MM.1S (cell line): Measurements from ENCODE around the gene SMIM14.
A peak's percentile ranks its signal among the peaks of the same experiment; 100 is the strongest.
"Not testable (repeated sequence)": the region's sequence is repeated elsewhere in the genome, so short reads cannot be mapped to it uniquely, and the experiment has no call there.

Experiments
- DNase-seq: peaks from one replicate; pipeline ENCODE4 v3.0.0-alpha.2; 2015
- H2AFZ ChIP-seq: fragments of 300-600 bp; sonication (generic); 2 replicates; pipeline ENCODE4 v1.6.0; 2016; ENCODE audit warnings: antibody characterized with exemption, low read length
- H3F3A ChIP-seq: fragments of 300-600 bp; sonication (generic); 2 replicates; pipeline ENCODE4 v1.6.1; 2016; ENCODE audit warnings: mild to moderate bottlenecking, antibody characterized with exemption, low read length, moderate library complexity, mixed read lengths; ENCODE audit not compliant: insufficient read depth
- H3K27ac ChIP-seq: fragments of 300-600 bp; sonication (generic); 2 replicates; pipeline ENCODE4 v1.5.1; 2016; ENCODE audit warnings: mild to moderate bottlenecking, low read length
- H3K27me3 ChIP-seq: fragments of 300-600 bp; sonication (generic); replicated peaks from 2 replicates; pipeline ENCODE4 v1.6.0; 2016; ENCODE audit warnings: low read length; ENCODE audit not compliant: insufficient read depth
- H3K36me3 ChIP-seq: fragments of 300-600 bp; sonication (generic); replicated peaks from 2 replicates; pipeline ENCODE4 v1.6.1; 2016; ENCODE audit warnings: mild to moderate bottlenecking, low read length, mixed read lengths; ENCODE audit not compliant: insufficient read depth
- H3K4me1 ChIP-seq: fragments of 300-600 bp; sonication (generic); 2 replicates; pipeline ENCODE4 v1.6.1; 2016; ENCODE audit warnings: low read length, mixed read lengths
- H3K4me2 ChIP-seq: fragments of 300-600 bp; sonication (generic); 2 replicates; pipeline ENCODE4 v1.6.0; 2016; ENCODE audit warnings: low read depth, low read length
- H3K4me3 ChIP-seq: fragments of 300-600 bp; sonication (generic); 2 replicates; pipeline ENCODE4 v1.5.1; 2016; ENCODE audit warnings: low read length, mixed read lengths
- H3K79me2 ChIP-seq: fragments of 300-600 bp; sonication (generic); 2 replicates; pipeline ENCODE4 v1.6.1; 2016; ENCODE audit warnings: mixed run types, low read length, mixed read lengths
- H3K9ac ChIP-seq: fragments of 300-600 bp; sonication (generic); 2 replicates; pipeline ENCODE4 v1.6.1; 2016; ENCODE audit warnings: low read length, mixed read lengths
- H3K9me2 ChIP-seq: fragments of 300-600 bp; sonication (generic); replicated peaks from 2 replicates; pipeline ENCODE4 v1.6.1; 2016; ENCODE audit warnings: mild to moderate bottlenecking, low read length, mixed read lengths; ENCODE audit not compliant: insufficient read depth
- H3K9me3 ChIP-seq: fragments of 300-600 bp; sonication (generic); replicated peaks from 2 replicates; pipeline ENCODE4 v1.6.1; 2016; ENCODE audit warnings: mild to moderate bottlenecking, low read length, mixed read lengths; ENCODE audit not compliant: insufficient read depth
- H4K20me1 ChIP-seq: fragments of 300-600 bp; sonication (generic); 2 replicates; pipeline ENCODE4 v1.6.1; 2016; ENCODE audit warnings: mild to moderate bottlenecking, low read length, moderate library complexity, mixed read lengths; ENCODE audit not compliant: insufficient read depth
- EZH2 ChIP-seq: fragments of 300-600 bp; sonication (generic); optimal IDR thresholded peaks from 2 replicates; pipeline ENCODE3; 2017; ENCODE audit warnings: low read depth, mild to moderate bottlenecking, antibody characterized with exemption, low read length, mixed read lengths
- EZH2phosphoT487 ChIP-seq: fragments of 300-600 bp; sonication (generic); IDR thresholded peaks from 2 replicates; pipeline ENCODE4 v1.6.1; 2018; ENCODE audit warnings: antibody characterized with exemption, low read length
- TF ChIP-seq, protein P1 (sequence below): fragments of 300-600 bp; sonication (generic); IDR thresholded peaks from 2 replicates; pipeline ENCODE4 v1.5.1; 2016; ENCODE audit warnings: antibody characterized with exemption, low read length, mixed read lengths

The SMIM14 gene

DNA sequence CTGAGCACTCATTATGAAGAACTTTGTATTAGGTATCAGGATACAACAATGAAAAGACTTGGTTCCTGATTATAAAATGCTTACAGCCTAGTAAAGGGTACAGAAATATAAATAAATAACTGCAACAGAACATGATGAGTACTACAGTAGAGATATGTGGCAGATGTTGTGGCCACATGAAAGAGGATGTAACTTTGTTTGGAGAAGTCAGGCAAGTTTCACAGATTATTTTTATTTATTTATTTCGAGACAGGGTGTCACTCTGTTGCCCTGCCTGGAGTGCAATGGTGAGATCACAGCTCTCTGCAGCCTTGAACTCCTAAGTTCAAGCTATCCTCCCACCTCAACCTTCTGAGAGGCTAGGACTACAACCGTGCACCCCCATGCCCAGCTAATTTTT is 43.5 kb upstream of the SMIM14 start:
- Histone ChIP-seq H3K9me2 (no peaks in the 10 kb centered on the region), H3K9me3 (no peaks in the 10 kb centered on the region), H3K79me2 (no peaks in the 10 kb centered on the region), H3K27me3 (no peaks in the 10 kb centered on the region), H4K20me1 (no peaks in the 10 kb centered on the region), H3K4me3 (no peak overlapping the region), H3K36me3 (no peaks in the 10 kb centered on the region), H3K9ac (no peak overlapping the region), H3K4me2 (peak overlapping the region; percentile 33; the same call in 1 of the 2 replicates), H2AFZ (peak overlapping the region; percentile 33; the same call in 1 of the 2 replicates), H3F3A (peaks cover 8% of the 10 kb centered on the region; the same call in 1 of the 2 replicates), H3K4me1 (peaks cover 17% of the 10 kb centered on the region), H3K27ac (peak overlapping the region; percentile 12; the same call in 1 of the 2 replicates)
- DNase-seq, result peak; percentile 44
- TF ChIP-seq EZH2phosphoT487 (no peak), EZH2 (no peak)
- TF ChIP-seq, protein P1, sequence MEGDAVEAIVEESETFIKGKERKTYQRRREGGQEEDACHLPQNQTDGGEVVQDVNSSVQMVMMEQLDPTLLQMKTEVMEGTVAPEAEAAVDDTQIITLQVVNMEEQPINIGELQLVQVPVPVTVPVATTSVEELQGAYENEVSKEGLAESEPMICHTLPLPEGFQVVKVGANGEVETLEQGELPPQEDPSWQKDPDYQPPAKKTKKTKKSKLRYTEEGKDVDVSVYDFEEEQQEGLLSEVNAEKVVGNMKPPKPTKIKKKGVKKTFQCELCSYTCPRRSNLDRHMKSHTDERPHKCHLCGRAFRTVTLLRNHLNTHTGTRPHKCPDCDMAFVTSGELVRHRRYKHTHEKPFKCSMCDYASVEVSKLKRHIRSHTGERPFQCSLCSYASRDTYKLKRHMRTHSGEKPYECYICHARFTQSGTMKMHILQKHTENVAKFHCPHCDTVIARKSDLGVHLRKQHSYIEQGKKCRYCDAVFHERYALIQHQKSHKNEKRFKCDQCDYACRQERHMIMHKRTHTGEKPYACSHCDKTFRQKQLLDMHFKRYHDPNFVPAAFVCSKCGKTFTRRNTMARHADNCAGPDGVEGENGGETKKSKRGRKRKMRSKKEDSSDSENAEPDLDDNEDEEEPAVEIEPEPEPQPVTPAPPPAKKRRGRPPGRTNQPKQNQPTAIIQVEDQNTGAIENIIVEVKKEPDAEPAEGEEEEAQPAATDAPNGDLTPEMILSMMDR, result no peak

DNA sequence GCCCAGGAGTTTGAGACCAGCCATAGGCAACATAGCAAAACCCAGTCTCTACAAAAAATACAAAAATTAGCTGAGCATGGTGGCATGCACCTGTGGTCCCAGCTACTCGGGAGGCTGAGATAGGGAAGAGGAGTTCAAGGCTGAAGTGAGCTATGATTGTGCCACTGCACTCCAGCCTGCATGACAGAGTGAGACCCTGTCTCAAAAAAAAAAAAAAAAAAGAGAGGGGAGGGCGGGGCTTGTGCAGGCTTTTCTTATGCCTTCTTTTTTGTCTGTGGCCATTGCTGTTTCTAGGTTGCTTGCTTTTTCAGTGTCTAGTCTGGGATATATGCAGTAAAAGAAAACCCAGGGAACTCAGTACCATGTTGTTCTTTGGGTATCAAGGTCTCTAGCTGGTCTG is 42.3 kb upstream of the SMIM14 start:
- not testable (repeated sequence) for H3K27ac ChIP-seq, H3K27me3 ChIP-seq, H3K4me3 ChIP-seq, H3K9me2 ChIP-seq, H3K9ac ChIP-seq, DNase-seq, H3F3A ChIP-seq, H4K20me1 ChIP-seq, H2AFZ ChIP-seq, H3K79me2 ChIP-seq, H3K9me3 ChIP-seq, H3K4me2 ChIP-seq, H3K36me3 ChIP-seq
- peaks cover 10% of the 10 kb centered on the region for H3K4me1 ChIP-seq

DNA sequence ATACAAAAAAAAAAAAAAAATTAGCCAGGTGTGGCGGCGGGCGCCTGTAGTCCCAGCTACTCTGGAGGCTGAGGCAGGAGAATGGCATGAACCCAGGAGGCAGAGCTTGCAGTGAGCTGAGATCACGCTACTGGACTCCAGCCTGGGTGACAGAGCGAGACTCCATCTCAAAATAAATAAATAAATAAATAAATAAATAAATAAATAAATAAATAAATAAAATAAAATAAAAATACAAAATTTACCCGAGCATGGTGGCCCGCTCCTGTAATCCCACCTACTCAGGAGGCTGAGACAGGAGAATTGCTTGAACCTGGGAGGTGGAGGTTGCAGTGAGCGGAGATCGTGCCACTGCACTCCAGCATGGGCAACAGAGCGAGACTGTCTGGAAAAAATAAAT is 37.0 kb upstream of the SMIM14 start:
- not testable (repeated sequence) for H3K9me3 ChIP-seq, H3K27ac ChIP-seq, H3F3A ChIP-seq, H3K4me1 ChIP-seq, H2AFZ ChIP-seq, DNase-seq, H3K9ac ChIP-seq, H3K27me3 ChIP-seq, H4K20me1 ChIP-seq, H3K36me3 ChIP-seq, H3K4me3 ChIP-seq, H3K4me2 ChIP-seq, H3K9me2 ChIP-seq, H3K79me2 ChIP-seq

DNA sequence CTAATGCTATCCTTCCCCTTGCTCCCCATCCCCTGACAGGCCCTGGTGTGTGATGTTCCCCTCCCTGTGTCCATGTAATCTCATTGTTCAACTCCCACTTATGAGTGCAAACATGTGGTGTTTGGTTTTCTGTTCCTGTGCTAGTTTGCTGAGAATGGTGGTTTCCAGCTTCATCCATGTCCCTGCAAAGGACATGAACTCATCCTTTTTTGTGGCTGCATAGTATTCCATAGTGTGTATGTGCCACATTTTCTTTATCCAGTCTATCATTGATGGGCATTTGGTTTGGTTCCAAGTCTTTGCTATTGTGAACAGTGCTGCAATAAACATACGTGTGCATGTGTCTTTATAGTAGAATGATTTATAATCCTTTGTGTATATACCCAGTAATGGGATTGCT is 31.6 kb upstream of the SMIM14 start:
- H3K27ac ChIP-seq, H3K9ac ChIP-seq, H3K9me2 ChIP-seq, H3K4me1 ChIP-seq, H3K79me2 ChIP-seq, H3K9me3 ChIP-seq, H3F3A ChIP-seq, H3K27me3 ChIP-seq, H4K20me1 ChIP-seq, H2AFZ ChIP-seq, H3K4me3 ChIP-seq, DNase-seq, H3K36me3 ChIP-seq, H3K4me2 ChIP-seq: not testable (repeated sequence)

DNA sequence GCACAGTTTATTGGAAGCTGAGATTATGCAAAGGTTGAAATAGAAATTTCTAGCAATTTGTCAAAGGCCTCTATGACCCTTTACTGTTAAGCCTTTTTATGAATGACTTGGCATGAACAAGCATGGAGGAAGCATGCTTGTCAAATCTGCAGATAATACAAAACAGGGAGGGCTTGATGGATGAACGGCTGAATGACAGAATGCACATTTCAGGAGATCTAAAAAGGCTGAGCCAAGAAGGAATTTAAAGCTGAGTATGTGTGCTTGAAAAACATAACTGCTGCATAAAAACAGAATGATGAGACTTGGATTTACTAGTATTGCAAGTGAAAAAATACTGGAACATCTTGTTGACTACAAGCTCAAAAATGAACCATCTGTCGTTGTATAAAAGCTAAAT is 30.2 kb upstream of the SMIM14 start:
- H3K9me2 ChIP-seq, result no peaks in the 10 kb centered on the region
- no peak overlapping the region for H2AFZ ChIP-seq
- no peaks in the 10 kb centered on the region for H3K79me2 ChIP-seq
- H4K20me1 ChIP-seq, result no peaks in the 10 kb centered on the region
- H3K27ac ChIP-seq, result no peak overlapping the region
- no peak overlapping the region for H3K4me3 ChIP-seq
- no peaks in the 10 kb centered on the region for H3K9me3 ChIP-seq
- H3K9ac ChIP-seq, result no peak overlapping the region
- no peak for DNase-seq
- H3K4me2 ChIP-seq, result no peak overlapping the region
- no peaks in the 10 kb centered on the region for H3K36me3 ChIP-seq
- no peaks in the 10 kb centered on the region for H3K4me1 ChIP-seq
- no peaks in the 10 kb centered on the region for H3F3A ChIP-seq
- H3K27me3 ChIP-seq, result no peaks in the 10 kb centered on the region
- TF ChIP-seq EZH2phosphoT487 (no peak), EZH2 (no peak)
- TF ChIP-seq, protein P1, result no peak
